PC-9 (cell line): ENCODE measurements around the gene GNG3. TPM values are rescaled to one million over a fixed set of nuclear protein-coding genes. Genes with fewer than 3 reads are reported as not detected.

Experiments used
- BruUV-seq: library from RNA; stranded (reverse); fragments of 400-500 nt; replicated peaks from 2 replicates; lab custom pipeline; 2021; lab: Mats Ljungman, UMichigan
- CTCF ChIA-PET: fragments of 300-600 bp; sonication (Branson Sonifier 250); formaldehyde crosslinking; loops from one replicate; lab custom pipeline; 2022; ENCODE audit warnings: antibody characterized with exemption; lab: Charles Lee
- POLR2A ChIA-PET: fragments of 300-600 bp; sonication (Branson Sonifier 250); formaldehyde crosslinking; loops from one replicate; lab custom pipeline; 2022; ENCODE audit warnings: antibody characterized with exemption; ENCODE audit not compliant: unreplicated experiment; lab: Charles Lee
- DNase-seq, 2 experiments: peaks; one replicate each; pipeline versions ENCODE4 v3.0.0 to v3.0.0-alpha.2; 2015 to 2022; ENCODE audit warnings: mixed read lengths in 1 of 2
- H2AFZ ChIP-seq: fragments of 200-600 bp; sonication (generic); 2 replicates; pipeline ENCODE4 v1.8.1; 2017; ENCODE audit warnings: antibody characterized with exemption
- H3F3A ChIP-seq: fragments of 200-600 bp; sonication (generic); 2 replicates; pipeline ENCODE4 v1.8.1; 2017; ENCODE audit warnings: antibody characterized with exemption, mild to moderate bottlenecking, low read depth; ENCODE audit not compliant: insufficient read depth
- H3K27ac ChIP-seq: fragments of 200-600 bp; sonication (generic); 2 replicates; pipeline ENCODE4 v1.6.1; 2016; ENCODE audit warnings: mixed run types
- H3K27me3 ChIP-seq: fragments of 200-600 bp; sonication (generic); 2 replicates; pipeline ENCODE4 v1.6.1; 2016; ENCODE audit warnings: low read depth, mixed run types; ENCODE audit not compliant: insufficient read depth
- H3K36me3 ChIP-seq: fragments of 200-600 bp; sonication (generic); 2 replicates; pipeline ENCODE4 v1.6.1; 2016; ENCODE audit warnings: low read depth, mixed run types
- H3K4me1 ChIP-seq: fragments of 200-600 bp; sonication (generic); replicated peaks from 2 replicates; pipeline ENCODE4 v1.6.1; 2016; ENCODE audit warnings: mixed run types; ENCODE audit not compliant: insufficient read depth
- H3K4me2 ChIP-seq: fragments of 200-600 bp; sonication (generic); 2 replicates; pipeline ENCODE4 v1.6.1; 2017; ENCODE audit warnings: mixed run types
- H3K4me3 ChIP-seq: fragments of 200-600 bp; sonication (generic); 2 replicates; pipeline ENCODE4 v1.6.1; 2016; ENCODE audit warnings: mixed run types
- H3K79me2 ChIP-seq: fragments of 200-600 bp; sonication (generic); 2 replicates; pipeline ENCODE4 v1.6.1; 2017; ENCODE audit warnings: low read depth, mixed run types
- H3K9me2 ChIP-seq: fragments of 200-600 bp; sonication (generic); 2 replicates; pipeline ENCODE4 v1.8.1; 2017; ENCODE audit warnings: mild to moderate bottlenecking; ENCODE audit not compliant: insufficient read depth
- H3K9me3 ChIP-seq: fragments of 200-600 bp; sonication (generic); 2 replicates; pipeline ENCODE4 v1.8.1; 2016; ENCODE audit warnings: low read depth; ENCODE audit not compliant: insufficient read depth
- H4K20me1 ChIP-seq: fragments of 200-600 bp; sonication (generic); 2 replicates; pipeline ENCODE4 v1.8.1; 2017; ENCODE audit not compliant: insufficient read depth
- EZH2 ChIP-seq: fragments of 200-600 bp; sonication (generic); IDR thresholded peaks from 2 replicates; pipeline ENCODE4 v1.8.0; 2017; ENCODE audit warnings: antibody characterized with exemption, low read depth
- intact Hi-C: fragments of 100-400 bp; cut with micrococcal nuclease; formaldehyde crosslinking; loops from one replicate; pipeline ENCODE4 v1.10.0; 2022; ENCODE audit not compliant: unreplicated experiment
- total RNA-seq: library from RNA; stranded (reverse); gene quantifications from 2 replicates; pipeline ENCODE4 v1.2.3, GENCODE V29; 2021
- TF ChIP-seq, protein P1 (sequence below): fragments of 200-600 bp; sonication (generic); conservative IDR thresholded peaks from 2 replicates; pipeline ENCODE4 v1.6.1; 2017; ENCODE audit warnings: mixed run types, antibody characterized with exemption, mild to moderate bottlenecking, moderate library complexity

GNG3 gene
- total RNA-seq, 1 experiment from 2014 or later, result 0.57 TPM

DNA sequence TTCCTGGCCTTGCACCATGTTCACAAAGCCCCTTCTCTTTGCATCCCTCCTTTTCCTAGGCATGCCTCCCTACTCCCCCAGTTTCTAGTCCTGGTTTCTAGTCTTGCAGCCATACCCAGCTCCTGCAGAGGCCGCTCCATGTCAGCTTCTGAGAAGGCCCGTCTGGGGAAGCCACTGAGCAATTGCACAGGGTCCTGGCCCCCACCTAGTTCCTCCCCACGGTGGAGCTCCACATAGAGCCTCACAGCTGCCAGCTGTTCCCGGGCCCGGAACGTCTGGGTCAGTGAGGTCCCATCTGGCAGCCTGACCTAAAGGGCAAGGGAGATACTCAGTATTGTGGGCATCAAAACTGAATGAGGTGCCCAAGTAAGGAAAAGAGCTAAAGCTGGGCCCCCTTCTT lies 30.8 kb upstream of the GNG3 start:
- no TSS peak for BruUV-seq
- no peak overlapping the region for H3K27ac ChIP-seq

DNA sequence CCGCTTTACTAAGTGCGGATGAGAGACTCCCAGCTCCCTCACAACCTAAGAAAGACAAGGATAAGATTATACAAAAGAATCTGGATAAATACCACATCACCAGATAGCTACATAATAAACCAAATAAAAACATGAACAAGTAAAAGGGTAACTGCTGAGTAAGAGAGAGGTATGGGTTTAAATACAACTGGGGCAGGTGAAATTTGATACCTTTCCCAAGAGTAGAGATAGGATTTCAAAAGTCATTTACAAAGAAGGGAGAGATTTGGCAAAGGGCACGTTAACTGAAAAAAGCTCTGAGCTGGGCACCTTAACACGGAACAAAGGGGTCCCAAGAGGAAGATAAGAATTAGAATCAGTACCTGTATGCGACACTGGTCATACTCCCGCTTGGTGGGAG lies 30.3 kb upstream of the GNG3 start:
- H3K9me2 ChIP-seq, result no peaks in the 10 kb centered on the region
- 0 out of 2 replicates have a peak, but pooled peaks cover 5% of the 10 kb centered on the region for H4K20me1 ChIP-seq
- H3K9me3 ChIP-seq, result no peaks in the 10 kb centered on the region
- intact Hi-C loops, result loop anchor here (5.0 to 10.0 kb wide), 2 partner anchors 88 to 110 kb away; partner anchors contain the start of genes POLR2G and TMEM179B
- no peak for DNase-seq
- peaks cover 44% of the 10 kb centered on the region for H3K4me1 ChIP-seq
- no peak for TF ChIP-seq EZH2
- TF ChIP-seq, protein P1, sequence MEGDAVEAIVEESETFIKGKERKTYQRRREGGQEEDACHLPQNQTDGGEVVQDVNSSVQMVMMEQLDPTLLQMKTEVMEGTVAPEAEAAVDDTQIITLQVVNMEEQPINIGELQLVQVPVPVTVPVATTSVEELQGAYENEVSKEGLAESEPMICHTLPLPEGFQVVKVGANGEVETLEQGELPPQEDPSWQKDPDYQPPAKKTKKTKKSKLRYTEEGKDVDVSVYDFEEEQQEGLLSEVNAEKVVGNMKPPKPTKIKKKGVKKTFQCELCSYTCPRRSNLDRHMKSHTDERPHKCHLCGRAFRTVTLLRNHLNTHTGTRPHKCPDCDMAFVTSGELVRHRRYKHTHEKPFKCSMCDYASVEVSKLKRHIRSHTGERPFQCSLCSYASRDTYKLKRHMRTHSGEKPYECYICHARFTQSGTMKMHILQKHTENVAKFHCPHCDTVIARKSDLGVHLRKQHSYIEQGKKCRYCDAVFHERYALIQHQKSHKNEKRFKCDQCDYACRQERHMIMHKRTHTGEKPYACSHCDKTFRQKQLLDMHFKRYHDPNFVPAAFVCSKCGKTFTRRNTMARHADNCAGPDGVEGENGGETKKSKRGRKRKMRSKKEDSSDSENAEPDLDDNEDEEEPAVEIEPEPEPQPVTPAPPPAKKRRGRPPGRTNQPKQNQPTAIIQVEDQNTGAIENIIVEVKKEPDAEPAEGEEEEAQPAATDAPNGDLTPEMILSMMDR, result no peak
- peak overlapping the region; percentile 81 for H3K4me2 ChIP-seq
- CTCF ChIA-PET, result interaction anchor here (0.5 to 0.6 kb wide), 2 partner anchors 198 to 301 kb away, joined by 3 to 5 read pairs; no protein-coding TSS in a partner anchor
- H3K79me2 ChIP-seq, result peaks cover 53% of the 10 kb centered on the region
- H3K4me3 ChIP-seq, result peak overlapping the region; percentile 76; the same call in 1 of the 2 replicates
- H3F3A ChIP-seq, result peaks cover 72% of the 10 kb centered on the region
- POLR2A ChIA-PET, result interaction anchor here (0.6 to 0.7 kb wide), 3 partner anchors 21 to 885 kb away, joined by 6 to 9 read pairs (median 6); partner anchors contain the start of genes FEN1 and TMEM258
- H3K27me3 ChIP-seq, result no peaks in the 10 kb centered on the region
- peaks cover 26% of the 10 kb centered on the region; the same call in 1 of the 2 replicates for H3K36me3 ChIP-seq
- peak overlapping the region; percentile 37; the same call in 1 of the 2 replicates for H3K27ac ChIP-seq
- BruUV-seq, result no TSS peak
- H2AFZ ChIP-seq, result no peak overlapping the region

More for the DNA sequence above, 30.8 kb upstream of the GNG3 start:
- ChIA-PET POLR2A (interaction anchor here (0.6 to 0.7 kb wide), 3 partner anchors 22 to 884 kb away, joined by 6 to 9 read pairs (median 6); partner anchors contain the start of genes FEN1 and TMEM258), CTCF (interaction anchor here (0.5 to 0.6 kb wide), 2 partner anchors 197 to 301 kb away, joined by 3 to 5 read pairs; no protein-coding TSS in a partner anchor)
- Histone ChIP-seq H3K4me2 (peak overlapping the region; percentile 81; the same call in 1 of the 2 replicates), H3K4me1 (peaks cover 44% of the 10 kb centered on the region), H3F3A (peaks cover 73% of the 10 kb centered on the region), H3K79me2 (peaks cover 58% of the 10 kb centered on the region), H3K36me3 (peaks cover 26% of the 10 kb centered on the region; the same call in 1 of the 2 replicates), H4K20me1 (0 out of 2 replicates have a peak, but pooled peaks cover 5% of the 10 kb centered on the region), H3K9me3 (no peaks in the 10 kb centered on the region), H3K27me3 (no peaks in the 10 kb centered on the region), H2AFZ (no peak overlapping the region), H3K9me2 (no peaks in the 10 kb centered on the region), H3K4me3 (no peak overlapping the region)
- no peak for DNase-seq
- TF ChIP-seq EZH2, result no peak
- TF ChIP-seq, protein P1, result no peak
- intact Hi-C loops, result loop anchor here (5.0 to 10.0 kb wide), 2 partner anchors 88 to 111 kb away; partner anchors contain the start of genes POLR2G and TMEM179B

DNA sequence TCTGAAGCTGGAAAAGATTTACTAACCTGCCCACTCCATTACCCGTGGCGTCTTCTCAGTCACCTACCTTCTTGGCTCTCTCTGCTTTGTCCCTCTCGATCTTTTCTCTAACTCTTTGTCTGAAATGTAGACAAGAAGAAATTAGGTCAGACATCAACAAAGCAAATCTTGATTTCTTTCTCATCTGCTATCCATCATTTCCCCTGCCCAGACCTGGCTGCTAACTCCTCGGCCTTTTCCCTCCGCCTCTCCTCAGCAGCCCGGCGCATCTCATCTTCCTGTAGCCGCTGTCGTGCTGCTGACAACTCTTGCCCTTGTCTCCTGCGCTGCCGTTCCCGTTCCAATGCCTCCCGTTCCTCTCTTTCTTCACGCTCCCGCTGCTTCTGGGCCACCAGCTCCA lies 29.8 kb upstream of the GNG3 start:
- DNase-seq, result no peak
- Histone ChIP-seq H3K4me2 (peak overlapping the region; percentile 81), H4K20me1 (0 out of 2 replicates have a peak, but pooled peaks cover 5% of the 10 kb centered on the region), H3K9me3 (no peaks in the 10 kb centered on the region), H3K36me3 (peaks cover 26% of the 10 kb centered on the region; the same call in 1 of the 2 replicates), H3K27me3 (no peaks in the 10 kb centered on the region), H3K79me2 (peaks cover 48% of the 10 kb centered on the region), H3K4me3 (peak overlapping the region; percentile 76), H3K4me1 (peaks cover 41% of the 10 kb centered on the region), H3K27ac (peak overlapping the region; percentile 37; the same call in 1 of the 2 replicates), H3F3A (peaks cover 68% of the 10 kb centered on the region), H2AFZ (no peak overlapping the region), H3K9me2 (no peaks in the 10 kb centered on the region)
- POLR2A ChIA-PET, result interaction anchor here (1.0 kb wide), 1 partner anchor 87 kb away, joined by 3 read pairs; the partner anchor contains the start of gene TUT1
- intact Hi-C loops, result loop anchor here (2.0 to 10.0 kb wide), 3 partner anchors 17 to 110 kb away; partner anchors contain the start of genes POLR2G and TMEM179B
- TF ChIP-seq, protein P1, result no peak
- no peak for TF ChIP-seq EZH2
- no TSS peak for BruUV-seq
- CTCF ChIA-PET, result no interaction called here
